Measurements from ENCODE around the gene ULK4. TPM values are rescaled to one million over a fixed set of nuclear protein-coding genes. Genes with fewer than 3 reads are reported as not detected.

ULK4 gene
- total RNA-seq, 1 experiment from 2014 or later, result 8.7 TPM

DNA sequence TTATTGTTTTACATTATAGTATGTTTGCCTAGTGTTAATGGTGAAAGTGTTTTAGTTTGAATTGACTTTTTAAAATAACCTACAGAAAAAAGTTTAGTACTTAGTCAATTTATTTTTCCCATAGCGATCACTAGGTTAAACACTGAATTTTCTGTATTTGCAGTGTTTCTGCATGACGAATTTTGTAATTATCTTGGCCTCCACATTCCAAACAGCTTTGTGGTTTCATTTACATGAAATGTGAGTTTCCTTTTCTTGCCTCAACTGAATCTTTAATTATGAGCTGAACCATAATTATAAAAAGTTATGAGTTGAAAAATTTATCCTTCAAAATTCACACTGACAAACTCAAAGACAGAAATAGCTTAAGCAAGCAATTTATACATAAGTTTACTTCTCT, 527.1 kb downstream of the ULK4 start:
- Histone ChIP-seq H3K79me2 (ENCODE audit: low read depth) (no peaks in the 10 kb centered on the region), H3K4me3 (no peak overlapping the region), H3K4me2 (no peak overlapping the region), H3K9me3 (ENCODE audit: insufficient read depth, low read depth) (0 out of 2 replicates have a peak, but pooled peaks cover 3% of the 10 kb centered on the region), H3K36me3 (ENCODE audit: low read depth) (no peaks in the 10 kb centered on the region), H2AFZ (no peak overlapping the region), H3K4me1 (replicated peaks; ENCODE audit: insufficient read depth) (no peaks in the 10 kb centered on the region), H3K27me3 (ENCODE audit: insufficient read depth, low read depth) (no peaks in the 10 kb centered on the region), H3K27ac (no peak overlapping the region), H3K9me2 (ENCODE audit: insufficient read depth) (no peaks in the 10 kb centered on the region), H3F3A (ENCODE audit: insufficient read depth, low read depth) (no peaks in the 10 kb centered on the region), H4K20me1 (ENCODE audit: insufficient read depth) (no peaks in the 10 kb centered on the region)
- no peak for TF ChIP-seq CTCF (conservative IDR thresholded peaks at IDR 0.05)
- no peak for TF ChIP-seq EZH2 (IDR thresholded peaks at IDR 0.05; ENCODE audit: low read depth)
- ChIA-PET POLR2A (ENCODE audit: unreplicated experiment) (no interaction called here), CTCF (no interaction called here)
- intact Hi-C loops (cut with micrococcal nuclease; ENCODE audit: unreplicated experiment), result no loop called here
- BruUV-seq (replicated peaks), result no TSS peak
- no peak for DNase-seq

DNA sequence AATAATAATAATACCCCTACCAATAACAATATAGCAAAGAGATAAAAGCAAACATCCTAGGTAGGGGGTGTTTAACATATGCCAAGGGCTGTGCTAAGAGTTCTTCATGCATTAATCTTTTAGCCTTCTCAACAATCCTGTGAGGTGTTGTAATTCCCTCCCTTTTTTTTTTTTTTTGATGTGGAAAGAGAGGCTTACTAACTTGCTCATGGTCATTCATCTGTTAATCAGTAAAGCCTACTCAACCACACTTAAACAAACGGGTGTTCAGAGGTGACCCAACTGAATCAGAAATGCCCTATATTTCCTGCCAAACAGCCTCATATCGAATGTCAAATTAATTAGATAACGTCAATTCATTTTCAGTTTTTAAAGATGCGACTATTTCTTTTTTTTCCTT, 530.5 kb downstream of the ULK4 start:
- no peaks in the 10 kb centered on the region for H3K36me3 ChIP-seq (ENCODE audit: low read depth)
- H3K4me3 ChIP-seq, result no peak overlapping the region
- H3K27me3 ChIP-seq (ENCODE audit: insufficient read depth, low read depth), result no peaks in the 10 kb centered on the region
- H3K27ac ChIP-seq, result no peak overlapping the region
- TF ChIP-seq EZH2 (IDR thresholded peaks at IDR 0.05; ENCODE audit: low read depth) (no peak), CTCF (conservative IDR thresholded peaks at IDR 0.05) (no peak)
- no peaks in the 10 kb centered on the region for H3K9me2 ChIP-seq (ENCODE audit: insufficient read depth)
- BruUV-seq (replicated peaks), result no TSS peak
- H2AFZ ChIP-seq, result no peak overlapping the region
- no peaks in the 10 kb centered on the region for H3K4me1 ChIP-seq (replicated peaks; ENCODE audit: insufficient read depth)
- H4K20me1 ChIP-seq (ENCODE audit: insufficient read depth), result no peaks in the 10 kb centered on the region
- H3K9me3 ChIP-seq (ENCODE audit: insufficient read depth, low read depth), result 0 out of 2 replicates have a peak, but pooled peaks cover 3% of the 10 kb centered on the region
- H3F3A ChIP-seq (ENCODE audit: insufficient read depth, low read depth), result no peaks in the 10 kb centered on the region
- DNase-seq, result no peak
- ChIA-PET POLR2A (ENCODE audit: unreplicated experiment) (no interaction called here), CTCF (no interaction called here)
- no peak overlapping the region for H3K4me2 ChIP-seq
- H3K79me2 ChIP-seq (ENCODE audit: low read depth), result no peaks in the 10 kb centered on the region
- intact Hi-C loops (cut with micrococcal nuclease; ENCODE audit: unreplicated experiment), result no loop called here

DNA sequence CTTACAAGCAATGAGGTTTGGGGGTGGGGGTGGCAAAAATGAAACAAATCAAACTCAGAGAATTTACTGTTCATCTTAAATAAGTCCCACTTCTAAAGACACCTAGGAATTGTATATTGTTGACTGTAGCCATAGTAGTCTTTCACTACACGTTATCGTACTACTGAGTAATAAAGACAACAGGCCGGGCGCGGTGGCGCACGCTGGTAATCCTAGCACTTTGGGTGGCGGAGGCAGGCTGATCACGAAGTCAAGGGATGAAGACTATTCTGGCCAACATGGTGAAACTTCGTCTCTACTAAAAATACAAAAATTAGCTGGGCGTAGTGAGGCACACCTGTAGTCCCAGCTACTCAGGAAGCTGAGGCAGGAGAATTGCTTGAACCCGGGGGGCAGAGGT, 531.0 kb downstream of the ULK4 start:
- BruUV-seq (replicated peaks), result no TSS peak

More for the DNA sequence above, 531.0 kb downstream of the ULK4 start:
- intact Hi-C loops (cut with micrococcal nuclease; ENCODE audit: unreplicated experiment), result no loop called here
- Histone ChIP-seq H3K36me3 (ENCODE audit: low read depth) (no peaks in the 10 kb centered on the region), H3K27ac (no peak overlapping the region), H3K4me3 (no peak overlapping the region), H3K9me2 (ENCODE audit: insufficient read depth) (no peaks in the 10 kb centered on the region), H3F3A (ENCODE audit: insufficient read depth, low read depth) (no peaks in the 10 kb centered on the region), H3K79me2 (ENCODE audit: low read depth) (no peaks in the 10 kb centered on the region), H4K20me1 (ENCODE audit: insufficient read depth) (no peaks in the 10 kb centered on the region), H3K27me3 (ENCODE audit: insufficient read depth, low read depth) (no peaks in the 10 kb centered on the region), H2AFZ (no peak overlapping the region), H3K9me3 (ENCODE audit: insufficient read depth, low read depth) (0 out of 2 replicates have a peak, but pooled peaks cover 3% of the 10 kb centered on the region), H3K4me1 (replicated peaks; ENCODE audit: insufficient read depth) (no peaks in the 10 kb centered on the region), H3K4me2 (no peak overlapping the region)
- CTCF ChIA-PET, result no interaction called here
- DNase-seq, result no peak
- TF ChIP-seq EZH2 (IDR thresholded peaks at IDR 0.05; ENCODE audit: low read depth), result no peak
- no peak for TF ChIP-seq CTCF (conservative IDR thresholded peaks at IDR 0.05)
- POLR2A ChIA-PET (ENCODE audit: unreplicated experiment), result no interaction called here
